Effector memory CD4-positive, alpha-beta T cell (primary cell): ENCODE data around the gene TRIM3.

Experiments
- DNase-seq, 3 donors: peaks; one replicate each; pipeline ENCODE4 v3.0.0-alpha.2; 2020
- H3K27ac ChIP-seq: 2 replicates; pipeline ENCODE4 v1.7.0; 2013; ENCODE audit warnings: mild to moderate bottlenecking, low read length, moderate library complexity; ENCODE audit not compliant: insufficient read depth, poor library complexity, severe bottlenecking
- H3K27me3 ChIP-seq: replicated peaks from 2 replicates; pipeline ENCODE4 v1.7.0; 2013; ENCODE audit warnings: mild to moderate bottlenecking, low read length; ENCODE audit not compliant: insufficient read depth, control insufficient read depth, poor library complexity, severe bottlenecking
- H3K36me3 ChIP-seq: 2 replicates; pipeline ENCODE4 v1.7.0; 2013; ENCODE audit warnings: mild to moderate bottlenecking, low read length, moderate library complexity; ENCODE audit not compliant: control insufficient read depth, insufficient read depth
- H3K4me1 ChIP-seq: 2 replicates; pipeline ENCODE4 v1.7.0; 2013; ENCODE audit warnings: low read length, mild to moderate bottlenecking; ENCODE audit not compliant: control insufficient read depth, insufficient read depth, poor library complexity, severe bottlenecking
- H3K4me3 ChIP-seq: 2 replicates; pipeline ENCODE4 v1.7.0; 2013; ENCODE audit warnings: low read length, low read depth, mild to moderate bottlenecking; ENCODE audit not compliant: insufficient read depth, poor library complexity, severe bottlenecking
- H3K9me3 ChIP-seq: 2 replicates; pipeline ENCODE4 v1.7.0; 2013; ENCODE audit warnings: mild to moderate bottlenecking, low read length, moderate library complexity; ENCODE audit not compliant: control insufficient read depth

TRIM3 gene

DNA sequence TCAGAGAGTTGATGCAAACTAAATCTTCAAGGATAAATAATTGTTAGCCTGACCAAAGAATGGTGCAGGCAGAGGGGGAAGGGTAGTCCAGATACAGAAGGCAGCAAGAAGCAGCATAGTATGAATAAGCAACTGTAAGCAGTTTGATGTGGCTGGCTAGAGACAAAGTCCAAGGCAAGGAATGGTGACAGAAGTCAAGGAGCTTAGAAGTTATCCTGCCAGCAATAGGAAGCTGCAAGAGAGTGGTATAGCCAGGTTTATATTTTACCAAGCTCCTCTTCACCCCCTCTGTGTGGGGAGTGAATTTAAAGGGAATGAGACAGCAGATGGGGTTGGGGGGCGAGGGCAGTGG, 14.7 kb downstream of the TRIM3 start:
- no peaks in the 10 kb centered on the region for H3K9me3 ChIP-seq
- H3K36me3 ChIP-seq, result peaks cover 20% of the 10 kb centered on the region
- H3K27me3 ChIP-seq, result no peaks in the 10 kb centered on the region
- no peak overlapping the region for H3K27ac ChIP-seq
- no peak for DNase-seq
- no peak overlapping the region for H3K4me3 ChIP-seq
- H3K4me1 ChIP-seq, result no peaks in the 10 kb centered on the region

DNA sequence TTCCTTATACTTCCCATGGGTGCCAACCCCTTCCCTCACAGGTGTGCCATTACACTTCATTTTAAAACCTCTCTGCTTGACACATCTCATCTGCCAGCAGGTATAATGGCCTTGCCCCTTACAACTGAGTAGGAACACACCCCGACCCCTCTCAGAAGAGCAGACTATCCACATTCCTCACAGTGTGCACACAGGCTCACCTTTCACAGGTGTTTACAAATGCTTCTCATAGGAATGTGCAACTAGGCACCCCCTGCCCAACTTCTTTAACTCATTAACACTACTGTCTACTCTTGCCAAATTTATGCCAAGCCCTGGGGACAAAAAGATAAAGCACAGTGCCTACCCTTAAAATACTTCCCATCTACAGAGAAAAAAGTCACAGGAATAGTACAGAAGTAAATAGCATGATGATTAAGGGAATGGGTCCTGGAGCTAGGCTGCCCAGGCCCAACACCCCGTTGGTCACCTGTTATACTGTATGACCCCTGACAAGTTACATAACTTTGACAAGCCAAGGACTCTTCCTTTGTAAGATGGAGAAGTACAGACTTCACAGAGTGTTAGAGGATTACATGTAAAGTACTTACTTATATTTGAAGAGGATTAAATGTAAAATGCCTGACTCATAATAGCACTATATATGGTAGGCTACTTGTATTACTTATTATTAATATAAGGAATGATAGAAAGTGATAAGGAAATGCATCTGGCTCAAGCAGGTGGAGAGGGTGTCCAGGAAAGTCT, 15.2 kb downstream of the TRIM3 start:
- Histone ChIP-seq H3K4me1 (no peaks in the 10 kb centered on the region), H3K27ac (no peak overlapping the region), H3K36me3 (peaks cover 20% of the 10 kb centered on the region), H3K9me3 (no peaks in the 10 kb centered on the region), H3K27me3 (no peaks in the 10 kb centered on the region), H3K4me3 (no peak overlapping the region)
- DNase-seq, result no peak

DNA sequence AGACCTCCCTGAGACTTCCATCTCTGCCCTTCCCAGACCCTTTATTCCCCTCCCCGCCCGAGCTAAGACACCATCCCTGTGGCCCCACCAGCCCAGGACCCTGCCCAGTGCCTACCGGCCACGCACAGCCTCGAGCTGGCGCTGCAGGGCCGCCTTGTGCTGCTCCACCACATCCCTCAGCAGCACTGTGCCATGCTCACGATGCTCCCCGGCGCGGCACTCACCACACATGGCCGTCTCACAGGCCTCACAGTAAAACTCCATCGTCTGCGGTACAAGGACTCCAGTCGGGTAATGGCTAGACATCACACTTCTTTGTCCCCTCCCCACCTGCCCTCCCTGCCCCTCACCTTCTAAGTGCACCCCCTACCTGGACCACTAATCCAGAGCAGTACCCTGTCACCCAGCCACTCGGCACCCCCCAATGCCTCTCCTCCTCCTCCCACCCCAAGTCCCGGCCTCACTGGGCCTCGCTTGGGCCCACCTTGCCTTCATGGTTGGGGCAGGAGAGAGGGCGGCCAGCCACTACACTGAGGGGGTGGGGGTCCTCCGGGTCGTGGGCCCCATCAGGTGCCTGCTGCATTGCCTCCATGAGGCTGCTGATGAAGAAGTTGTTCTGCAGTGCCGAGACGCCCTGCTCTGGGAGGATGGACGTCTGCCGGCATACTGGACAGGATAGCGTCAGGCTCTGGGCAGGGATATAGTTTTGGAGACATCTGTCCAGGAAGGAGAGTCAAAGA, 16.0 kb downstream of the TRIM3 start:
- H3K4me3 ChIP-seq, result no peak overlapping the region
- no peaks in the 10 kb centered on the region for H3K9me3 ChIP-seq
- H3K27ac ChIP-seq, result no peak overlapping the region
- peaks cover 20% of the 10 kb centered on the region for H3K36me3 ChIP-seq
- H3K27me3 ChIP-seq, result no peaks in the 10 kb centered on the region
- no peaks in the 10 kb centered on the region for H3K4me1 ChIP-seq
- DNase-seq, result no peak

DNA sequence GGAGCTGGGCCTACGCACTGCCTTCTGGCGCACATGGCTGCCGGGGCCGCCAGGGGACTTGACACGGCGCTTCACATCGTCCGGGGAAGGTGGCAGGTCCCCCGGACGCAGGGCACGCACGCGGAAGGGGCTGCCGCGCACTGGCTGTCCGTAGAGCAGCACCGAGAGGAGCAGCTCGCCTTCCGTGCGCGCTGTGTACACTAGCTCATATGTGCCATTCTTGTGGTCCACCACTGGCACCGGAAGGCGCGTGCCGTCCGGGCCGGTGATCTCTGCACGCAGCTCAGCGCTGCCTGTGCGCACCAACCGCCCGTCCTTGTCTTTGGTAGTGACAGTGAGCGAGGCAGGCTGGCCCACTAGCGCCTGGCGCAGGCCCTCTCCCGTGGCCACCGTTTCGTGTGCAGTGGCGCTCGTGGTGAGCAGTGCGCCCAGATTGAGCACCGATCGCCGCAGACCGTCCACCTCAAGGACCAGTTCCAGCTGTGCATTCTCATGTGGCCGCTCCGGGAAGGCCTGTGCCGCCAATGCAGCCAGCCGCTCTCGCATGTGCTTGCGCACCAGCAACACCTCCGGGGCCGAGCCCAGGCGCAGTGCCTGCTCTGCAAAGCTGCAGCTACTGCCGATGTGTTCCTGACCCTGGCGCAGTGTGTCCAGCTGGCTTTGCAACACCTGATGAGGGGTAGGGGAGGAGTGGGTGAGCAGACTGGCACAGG, 17.2 kb downstream of the TRIM3 start:
- H3K27ac ChIP-seq, result no peak overlapping the region
- no peak for DNase-seq
- peaks cover 20% of the 10 kb centered on the region for H3K36me3 ChIP-seq

DNA sequence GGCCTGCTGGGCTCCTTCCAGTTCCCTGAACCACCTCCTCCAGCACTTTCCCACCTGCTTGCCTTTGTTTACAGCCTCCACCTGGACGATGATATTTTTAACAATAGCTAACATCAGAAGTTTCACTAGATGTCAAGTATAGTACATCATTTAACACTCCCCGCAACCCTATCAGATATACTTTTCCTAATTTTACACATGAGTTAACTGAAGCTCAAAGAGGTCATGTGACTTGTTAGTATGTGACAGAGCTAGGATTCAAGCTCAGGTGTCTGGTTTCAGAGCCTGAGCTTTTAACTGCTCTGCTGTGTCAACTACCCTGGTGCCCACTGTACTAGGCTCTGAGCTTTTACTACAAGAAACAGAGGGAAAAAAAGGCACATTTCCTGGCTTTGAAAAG, 18.7 kb downstream of the TRIM3 start:
- no peak for DNase-seq
- H3K36me3 ChIP-seq, result peaks cover 24% of the 10 kb centered on the region
- no peaks in the 10 kb centered on the region for H3K9me3 ChIP-seq
- H3K27ac ChIP-seq, result no peak overlapping the region
- H3K4me1 ChIP-seq, result no peaks in the 10 kb centered on the region
- no peaks in the 10 kb centered on the region for H3K27me3 ChIP-seq
- no peak overlapping the region for H3K4me3 ChIP-seq

More for the DNA sequence above, 17.2 kb downstream of the TRIM3 start:
- Histone ChIP-seq H3K9me3 (no peaks in the 10 kb centered on the region), H3K4me3 (no peak overlapping the region), H3K27me3 (no peaks in the 10 kb centered on the region), H3K4me1 (no peaks in the 10 kb centered on the region)

DNA sequence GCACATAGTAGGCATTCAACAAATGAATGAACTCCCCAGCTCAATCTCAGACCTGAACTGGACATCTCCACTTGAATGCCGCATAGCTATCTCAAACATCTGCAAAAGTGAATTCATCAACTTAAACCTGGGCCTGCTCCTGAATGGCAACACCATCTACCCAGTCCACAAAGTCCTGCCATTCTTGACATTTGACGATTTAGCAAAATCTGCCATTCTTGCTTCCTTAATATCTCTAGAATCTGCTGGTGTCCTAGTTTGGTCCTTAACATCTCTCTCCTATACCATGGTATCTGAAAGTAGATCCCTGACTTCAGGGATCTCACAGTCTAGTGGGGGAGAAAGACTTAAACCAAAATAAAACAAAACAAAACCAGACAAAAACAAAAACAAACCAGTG, 20.6 kb downstream of the TRIM3 start:
- no peak for DNase-seq
- no peaks in the 10 kb centered on the region for H3K27me3 ChIP-seq
- no peaks in the 10 kb centered on the region for H3K9me3 ChIP-seq
- peaks cover 23% of the 10 kb centered on the region for H3K36me3 ChIP-seq
- H3K4me1 ChIP-seq, result no peaks in the 10 kb centered on the region
- H3K4me3 ChIP-seq, result no peak overlapping the region
- H3K27ac ChIP-seq, result no peak overlapping the region

DNA sequence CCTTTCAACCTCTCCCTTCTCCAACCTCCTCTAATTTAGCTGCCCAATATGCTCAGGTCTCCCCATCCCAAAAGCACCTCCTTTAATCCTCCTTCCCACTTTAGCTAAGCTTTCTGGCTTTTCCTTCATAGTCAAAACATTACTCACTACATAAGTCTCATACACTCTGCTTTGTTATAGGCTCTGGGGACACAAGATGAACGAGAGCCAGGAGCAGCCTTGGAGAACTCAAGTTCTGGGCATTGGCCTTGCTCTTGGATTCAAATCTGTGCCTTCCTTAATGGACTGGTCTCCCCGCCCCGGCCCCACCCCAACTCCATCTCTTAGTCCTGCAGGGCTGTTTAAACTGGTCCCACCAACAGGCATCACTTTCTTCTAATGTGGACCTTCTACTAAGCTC, 21.5 kb downstream of the TRIM3 start:
- peaks cover 22% of the 10 kb centered on the region for H3K36me3 ChIP-seq
- H3K27me3 ChIP-seq, result no peaks in the 10 kb centered on the region
- no peak overlapping the region for H3K4me3 ChIP-seq
- no peaks in the 10 kb centered on the region for H3K9me3 ChIP-seq
- no peak overlapping the region for H3K27ac ChIP-seq
- no peak for DNase-seq
- H3K4me1 ChIP-seq, result no peaks in the 10 kb centered on the region

DNA sequence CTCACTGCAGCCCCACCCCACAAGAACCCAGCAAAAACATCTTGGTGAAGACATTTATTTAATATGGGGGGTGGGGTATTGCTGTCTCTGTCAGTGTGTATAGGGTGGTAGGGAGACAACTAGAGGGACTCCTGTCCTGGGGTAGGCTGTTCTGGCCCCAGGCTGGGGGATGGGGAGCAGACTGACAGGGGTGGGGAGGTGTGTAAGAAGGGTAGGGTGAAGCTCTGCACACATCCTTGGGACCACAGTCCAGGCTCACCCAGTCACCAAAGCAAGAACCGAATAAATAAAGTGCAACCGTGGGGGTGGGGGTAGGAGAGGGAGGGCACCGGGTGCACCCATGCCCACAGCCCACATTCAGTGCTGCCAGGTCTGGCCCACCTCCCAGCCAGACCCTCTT, 25.2 kb downstream of the TRIM3 start:
- Histone ChIP-seq H3K36me3 (peaks cover 5% of the 10 kb centered on the region), H3K27me3 (no peaks in the 10 kb centered on the region), H3K4me3 (no peak overlapping the region), H3K9me3 (no peaks in the 10 kb centered on the region), H3K27ac (no peak overlapping the region), H3K4me1 (no peaks in the 10 kb centered on the region)
- no peak for DNase-seq

DNA sequence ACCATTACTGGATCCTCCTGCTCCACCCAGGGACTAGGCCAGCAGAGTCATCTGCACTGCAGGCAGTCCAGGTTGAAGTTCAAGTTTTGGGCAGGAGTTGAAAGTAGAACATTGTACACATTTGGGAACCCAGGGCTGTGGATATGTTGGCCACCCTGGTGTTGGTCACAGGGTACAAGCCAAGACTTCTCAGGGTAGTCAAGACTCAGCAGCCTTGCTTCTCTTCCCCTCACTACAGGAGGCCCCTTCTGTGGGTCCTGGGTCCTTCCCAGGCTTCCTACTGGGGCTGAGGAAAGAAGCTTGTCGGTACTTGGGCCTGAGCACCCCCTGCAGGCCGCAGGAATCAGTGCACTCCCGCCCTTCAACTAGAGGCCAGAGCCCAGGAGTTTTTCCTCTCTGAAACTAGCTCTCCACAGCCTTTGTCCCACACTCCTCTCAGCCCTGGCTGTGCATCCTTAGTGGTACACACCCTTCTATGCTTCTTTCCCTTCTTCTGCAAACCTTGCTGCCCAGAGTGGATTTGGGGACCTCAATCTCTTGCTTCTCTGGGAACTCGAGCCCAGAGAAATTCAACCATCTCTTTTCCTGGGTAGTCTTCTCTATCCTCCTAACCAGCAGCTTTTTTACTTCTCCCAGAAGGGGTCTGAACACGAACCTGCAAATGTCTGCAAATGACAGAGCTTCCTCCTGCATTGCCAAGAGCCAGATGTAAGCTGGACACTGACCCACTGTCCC, 30.3 kb downstream of the TRIM3 start:
- Histone ChIP-seq H3K27me3 (no peaks in the 10 kb centered on the region), H3K4me1 (peaks cover 7% of the 10 kb centered on the region), H3K9me3 (no peaks in the 10 kb centered on the region), H3K27ac (no peak overlapping the region), H3K4me3 (no peak overlapping the region), H3K36me3 (no peaks in the 10 kb centered on the region)
- peak; percentile 31 to 36 (median 33) for DNase-seq
